ENCODE data around the gene DNASE1L2.

DNA sequence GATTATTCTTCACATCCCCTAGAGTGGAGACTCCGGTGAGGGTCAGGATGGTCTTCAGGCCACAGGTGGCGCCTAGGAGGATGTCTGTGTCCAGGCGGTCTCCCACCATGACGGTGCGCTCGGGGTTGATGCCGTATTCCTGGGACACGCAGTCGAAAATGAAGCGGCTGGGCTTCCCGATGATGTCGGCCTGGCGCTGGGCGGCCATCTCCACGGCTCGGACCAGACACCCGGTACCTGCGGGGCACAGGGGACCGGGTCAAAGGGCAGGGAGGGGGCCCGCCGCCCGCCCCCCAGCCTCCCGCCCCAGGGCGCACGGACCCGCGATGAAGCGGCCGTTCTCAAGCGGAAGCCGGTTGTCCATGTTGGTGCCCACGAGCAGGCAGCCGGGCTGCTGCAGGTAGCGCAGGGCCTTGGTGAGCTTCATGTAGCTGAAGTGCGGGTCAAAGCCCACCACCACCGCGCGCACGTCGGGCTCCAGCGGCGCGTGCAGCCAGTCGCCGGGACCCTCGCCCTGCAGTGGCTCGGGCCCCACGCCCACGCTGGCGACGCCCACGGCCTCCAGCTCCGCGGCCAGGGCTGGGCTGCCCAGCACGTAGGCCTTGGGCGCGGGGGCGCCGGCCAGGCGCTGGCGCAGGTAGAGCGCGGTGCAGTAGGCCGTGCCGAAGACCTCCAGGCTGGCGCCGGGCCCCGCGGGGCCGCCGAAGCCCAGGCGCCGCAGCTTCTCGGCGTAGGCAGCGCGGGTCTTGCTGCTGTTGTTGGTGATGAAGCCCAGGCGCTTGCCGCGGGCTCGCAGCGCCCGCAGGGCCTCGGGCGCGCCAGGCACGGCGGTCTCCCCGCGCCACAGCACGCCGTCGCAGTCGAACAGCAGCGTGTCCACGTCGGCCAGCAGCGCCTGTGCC lies 22.2 kb upstream of the DNASE1L2 start:
- TF ChIP-seq, protein P1, sequence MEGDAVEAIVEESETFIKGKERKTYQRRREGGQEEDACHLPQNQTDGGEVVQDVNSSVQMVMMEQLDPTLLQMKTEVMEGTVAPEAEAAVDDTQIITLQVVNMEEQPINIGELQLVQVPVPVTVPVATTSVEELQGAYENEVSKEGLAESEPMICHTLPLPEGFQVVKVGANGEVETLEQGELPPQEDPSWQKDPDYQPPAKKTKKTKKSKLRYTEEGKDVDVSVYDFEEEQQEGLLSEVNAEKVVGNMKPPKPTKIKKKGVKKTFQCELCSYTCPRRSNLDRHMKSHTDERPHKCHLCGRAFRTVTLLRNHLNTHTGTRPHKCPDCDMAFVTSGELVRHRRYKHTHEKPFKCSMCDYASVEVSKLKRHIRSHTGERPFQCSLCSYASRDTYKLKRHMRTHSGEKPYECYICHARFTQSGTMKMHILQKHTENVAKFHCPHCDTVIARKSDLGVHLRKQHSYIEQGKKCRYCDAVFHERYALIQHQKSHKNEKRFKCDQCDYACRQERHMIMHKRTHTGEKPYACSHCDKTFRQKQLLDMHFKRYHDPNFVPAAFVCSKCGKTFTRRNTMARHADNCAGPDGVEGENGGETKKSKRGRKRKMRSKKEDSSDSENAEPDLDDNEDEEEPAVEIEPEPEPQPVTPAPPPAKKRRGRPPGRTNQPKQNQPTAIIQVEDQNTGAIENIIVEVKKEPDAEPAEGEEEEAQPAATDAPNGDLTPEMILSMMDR (IDR thresholded peaks at IDR 0.05), result no peak
- TF ChIP-seq POLR2A (IDR thresholded peaks at IDR 0.05), result no peak
